ENCODE measurements around the gene C12orf42.

C12orf42 gene

GRCh38 chr12:103333676-103334075 is 162.1 kb downstream of the C12orf42 start:
- Histone ChIP-seq H3K27me3 (ENCODE audit: insufficient read depth, low read length) (no peaks in the 10 kb centered on the region), H4K20me1 (ENCODE audit: insufficient read depth, low read length) (no peaks in the 10 kb centered on the region), H3K9ac (ENCODE audit: low read length) (no peak overlapping the region), H3K4me1 (ENCODE audit: insufficient read depth, low read length, severe bottlenecking) (no peaks in the 10 kb centered on the region), H3K9me2 (ENCODE audit: low read depth, low read length) (no peaks in the 10 kb centered on the region), H3F3A (ENCODE audit: insufficient read depth, low read length) (no peaks in the 10 kb centered on the region), H3K79me2 (ENCODE audit: insufficient read depth, low read length) (no peaks in the 10 kb centered on the region), H3K36me3 (ENCODE audit: insufficient read depth, low read length) (no peaks in the 10 kb centered on the region), H3K9me3 (ENCODE audit: low read length) (no peaks in the 10 kb centered on the region), H3K27ac (ENCODE audit: low read depth, low read length, poor library complexity, severe bottlenecking) (no peak overlapping the region), H2AFZ (ENCODE audit: low read length) (no peak overlapping the region), H3K4me2 (ENCODE audit: low read length) (no peak overlapping the region), H3K4me3 (ENCODE audit: low read depth, low read length, poor library complexity, severe bottlenecking) (no peak overlapping the region)
- TF ChIP-seq CTCF (IDR thresholded peaks at IDR 0.05; ENCODE audit: low read length) (no peak), EZH2 (IDR thresholded peaks at IDR 0.05; ENCODE audit: borderline replicate concordance, low read length) (no peak)

- no peaks in the 10 kb centered on the region for H3K79me2 ChIP-seq (ENCODE audit: insufficient read depth, low read length)
- H3K4me2 ChIP-seq (ENCODE audit: low read length) = no peak overlapping the region
- H3K4me3 ChIP-seq (ENCODE audit: low read depth, low read length, poor library complexity, severe bottlenecking) = no peak overlapping the region
- no peaks in the 10 kb centered on the region for H3K4me1 ChIP-seq (ENCODE audit: insufficient read depth, low read length, severe bottlenecking)
- H4K20me1 ChIP-seq (ENCODE audit: insufficient read depth, low read length) = no peaks in the 10 kb centered on the region
- H3K9ac ChIP-seq (ENCODE audit: low read length) = no peak overlapping the region
- no peaks in the 10 kb centered on the region for H3F3A ChIP-seq (ENCODE audit: insufficient read depth, low read length)
- no peaks in the 10 kb centered on the region for H3K9me2 ChIP-seq (ENCODE audit: low read depth, low read length)
- no peaks in the 10 kb centered on the region for H3K9me3 ChIP-seq (ENCODE audit: low read length)
- no peaks in the 10 kb centered on the region for H3K36me3 ChIP-seq (ENCODE audit: insufficient read depth, low read length)
- no peak for TF ChIP-seq EZH2 (IDR thresholded peaks at IDR 0.05; ENCODE audit: borderline replicate concordance, low read length)
- TF ChIP-seq CTCF (IDR thresholded peaks at IDR 0.05; ENCODE audit: low read length) = no peak
- no peak overlapping the region for H2AFZ ChIP-seq (ENCODE audit: low read length)
- H3K27ac ChIP-seq (ENCODE audit: low read depth, low read length, poor library complexity, severe bottlenecking) = no peak overlapping the region
- H3K27me3 ChIP-seq (ENCODE audit: insufficient read depth, low read length) = no peaks in the 10 kb centered on the region
Observed at GRCh38 chr12:103331643-103332042, 164.1 kb downstream of the C12orf42 start.

- no peak overlapping the region for H2AFZ ChIP-seq (ENCODE audit: low read length)
- no peaks in the 10 kb centered on the region for H3K79me2 ChIP-seq (ENCODE audit: insufficient read depth, low read length)
- no peaks in the 10 kb centered on the region for H3F3A ChIP-seq (ENCODE audit: insufficient read depth, low read length)
- H3K4me1 ChIP-seq (ENCODE audit: insufficient read depth, low read length, severe bottlenecking) = no peaks in the 10 kb centered on the region
- H3K9me3 ChIP-seq (ENCODE audit: low read length) = no peaks in the 10 kb centered on the region
- no peak overlapping the region for H3K27ac ChIP-seq (ENCODE audit: low read depth, low read length, poor library complexity, severe bottlenecking)
- no peak overlapping the region for H3K4me2 ChIP-seq (ENCODE audit: low read length)
- H3K36me3 ChIP-seq (ENCODE audit: insufficient read depth, low read length) = no peaks in the 10 kb centered on the region
- no peaks in the 10 kb centered on the region for H4K20me1 ChIP-seq (ENCODE audit: insufficient read depth, low read length)
- no peaks in the 10 kb centered on the region for H3K9me2 ChIP-seq (ENCODE audit: low read depth, low read length)
- no peak overlapping the region for H3K9ac ChIP-seq (ENCODE audit: low read length)
- no peaks in the 10 kb centered on the region for H3K27me3 ChIP-seq (ENCODE audit: insufficient read depth, low read length)
- no peak overlapping the region for H3K4me3 ChIP-seq (ENCODE audit: low read depth, low read length, poor library complexity, severe bottlenecking)
- TF ChIP-seq CTCF (IDR thresholded peaks at IDR 0.05; ENCODE audit: low read length) (no peak), EZH2 (IDR thresholded peaks at IDR 0.05; ENCODE audit: borderline replicate concordance, low read length) (no peak)
Observed at GRCh38 chr12:103330672-103331071, 165.1 kb downstream of the C12orf42 start.
